A549 (cell line): ENCODE results near the gene FAM110D. TPM values are rescaled to one million over a fixed set of nuclear protein-coding genes. Genes with fewer than 3 reads are reported as not detected.
A peak's percentile ranks its signal among the peaks of the same experiment; 100 is the strongest.

ENCODE experiments used
- ATAC-seq, 2 experiments: fragments of 200-7000 bp in 1 of 2; fragments of >200 bp in 1 of 2; cut with Nextera tagmentation in 1 of 2; cut with Tn5 transposase in 1 of 2; 3 replicates each; pipeline versions ENCODE4 v1.8.0 to v1.9.1; 2018 to 2020; ENCODE audit warnings: mild to moderate bottlenecking in 1 of 2, moderate library complexity in 1 of 2
- CTCF ChIA-PET: fragments of 300-600 bp; sonication (Branson Sonifier 250); formaldehyde crosslinking; extraction: SDS; loops from one replicate; lab custom pipeline; 2021; ENCODE audit warnings: antibody characterized with exemption, inconsistent platforms; lab: Yijun Ruan, JAX
- POLR2A ChIA-PET: fragments of 350-600 bp; formaldehyde crosslinking; extraction: SDS; loops from one replicate; lab custom pipeline; 2021; ENCODE audit warnings: antibody characterized with exemption, inconsistent platforms; lab: Yijun Ruan, JAX
- DNase-seq, 2 experiments: peaks; one replicate each; pipeline versions ENCODE4 v3.0.0 to v3.0.0-alpha.2; 2011 to 2016; ENCODE audit warnings: low read depth in 1 of 2, low spot score in 1 of 2
- FAIRE-seq: peaks from 2 replicates; lab custom pipeline; 2011; peaks lifted over from hg19 to GRCh38; lab: Jason Lieb, UNC
- H3K27ac ChIP-seq, 2 experiments: fragments of >200 bp; sonication (Bioruptor Twin); formaldehyde crosslinking; 3 replicates each; pipeline ENCODE4 v1.5.1; 2016 to 2017
- H3K4me1 ChIP-seq: fragments of >200 bp; sonication (Bioruptor Twin); formaldehyde crosslinking; 3 replicates; pipeline ENCODE4 v1.6.1; 2016
- H3K4me2 ChIP-seq: fragments of >200 bp; sonication (Bioruptor Twin); formaldehyde crosslinking; 3 replicates; pipeline ENCODE4 v1.6.1; 2016
- H3K4me3 ChIP-seq: fragments of >200 bp; sonication (Bioruptor Twin); formaldehyde crosslinking; 3 replicates; pipeline ENCODE4 v1.5.1; 2016
- H3K9me3 ChIP-seq: fragments of >200 bp; sonication (Bioruptor Twin); formaldehyde crosslinking; 3 replicates; pipeline ENCODE4 v1.6.1; 2016
- CBX2 ChIP-seq: fragments of 200-600 bp; sonication (generic); IDR thresholded peaks from 2 replicates; pipeline ENCODE4 v1.6.1; 2016; ENCODE audit warnings: low read depth, mild to moderate bottlenecking, borderline replicate concordance
- CBX8 ChIP-seq: fragments of 200-600 bp; sonication (generic); IDR thresholded peaks from 2 replicates; pipeline ENCODE4 v1.6.1; 2016
- ESRRA ChIP-seq: fragments of 150-350 bp; IDR thresholded peaks from 2 replicates; pipeline ENCODE4 v1.6.1; 2014; ENCODE audit warnings: mild to moderate bottlenecking, low read length, borderline replicate concordance
- FOSL2 ChIP-seq, 2 experiments: fragments of 450-650 bp in 1 of 2; fragments of >200 bp in 1 of 2; sonication (Bioruptor Twin) in 1 of 2; formaldehyde crosslinking; IDR thresholded peaks; 2 replicates each; pipeline versions ENCODE4 v1.5.0 to v1.6.1; 2016 to 2020; ENCODE audit warnings: mild to moderate bottlenecking in 1 of 2, moderate library complexity in 1 of 2
- HDAC2 ChIP-seq: fragments of 200-600 bp; sonication (generic); IDR thresholded peaks from 2 replicates; pipeline ENCODE4 v1.6.1; 2016
- HOXB13 ChIP-seq: fragments of 250-450 bp; sonication (Bioruptor Pico); IDR thresholded peaks from 2 replicates; pipeline ENCODE4 v1.5.0; 2020; ENCODE audit warnings: low read depth, mild to moderate bottlenecking, moderate library complexity
- HOXB5 ChIP-seq: fragments of 250-450 bp; sonication (Bioruptor Pico); IDR thresholded peaks from 2 replicates; pipeline ENCODE4 v1.5.0; 2020; ENCODE audit warnings: mild to moderate bottlenecking, moderate library complexity
- JUN ChIP-seq, 2 experiments: fragments of >200 bp; sonication (Bioruptor Twin); formaldehyde crosslinking; IDR thresholded peaks; 2 replicates in 1 of 2; 3 replicates in 1 of 2; pipeline ENCODE4 v1.6.1; 2016 to 2017
- JUNB ChIP-seq: fragments of >200 bp; sonication (Bioruptor Twin); formaldehyde crosslinking; IDR thresholded peaks from 2 replicates; pipeline ENCODE4 v1.6.1; 2016
- KDM1A ChIP-seq: fragments of 200-600 bp; sonication (generic); IDR thresholded peaks from 2 replicates; pipeline ENCODE4 v1.6.1; 2016; ENCODE audit warnings: low read depth, mild to moderate bottlenecking
- MAFK ChIP-seq: fragments of 450-650 bp; IDR thresholded peaks from 2 replicates; pipeline ENCODE4 v1.6.1; 2014; ENCODE audit not compliant: partially characterized antibody
- NPAS2 ChIP-seq: fragments of 250-450 bp; sonication (Bioruptor Pico); IDR thresholded peaks from 2 replicates; pipeline ENCODE4 v1.8.0; 2022; ENCODE audit warnings: mild to moderate bottlenecking, moderate library complexity, borderline replicate concordance
- POLR2A ChIP-seq: IDR thresholded peaks from 2 replicates; pipeline ENCODE4 v1.6.1; 2012; ENCODE audit warnings: mild to moderate bottlenecking, low read length
- RFX5 ChIP-seq: fragments of 450-650 bp; IDR thresholded peaks from 2 replicates; pipeline ENCODE4 v1.7.1; 2014; ENCODE audit warnings: antibody characterized with exemption, mild to moderate bottlenecking, moderate library complexity
- RNF2 ChIP-seq: fragments of 200-600 bp; sonication (generic); IDR thresholded peaks from 2 replicates; pipeline ENCODE4 v1.6.1; 2016; ENCODE audit warnings: low read depth, mild to moderate bottlenecking, antibody characterized with exemption, moderate library complexity, borderline replicate concordance
- TP53 ChIP-seq: fragments of 250-450 bp; sonication (Bioruptor Pico); IDR thresholded peaks from 2 replicates; pipeline ENCODE4 v1.5.0; 2021; ENCODE audit warnings: mild to moderate bottlenecking, moderate library complexity
- ZNF302 ChIP-seq: fragments of 250-450 bp; sonication (Bioruptor Pico); IDR thresholded peaks from 2 replicates; pipeline ENCODE4 v1.9.0; 2021; ENCODE audit warnings: inconsistent platforms, mild to moderate bottlenecking, moderate library complexity
- WGBS: methylation state at CpG from one replicate; pipeline ENCODE4 v1.1.6; 2017; ENCODE audit errors: missing lambda C conversion rate; 5-methylcytosine and 5-hydroxymethylcytosine counted together
- polyA plus RNA-seq, 4 experiments: library from polyadenylated mRNA; depleted of rRNA in 3 of 4; stranded (reverse); fragments of >200 nt; fragmentation: RNase III in 1 of 4; extraction: RNeasy Plus Mini Kit Qiagen cat#74134 plus additional on column Dnase treatment in 1 of 4; gene quantifications; 2 replicates in 3 of 4; 3 replicates in 1 of 4; pipeline ENCODE4 v1.2.3, GENCODE V29; 2011 to 2017
- TF ChIP-seq, protein P1 (sequence below): IDR thresholded peaks from 2 replicates; pipeline ENCODE4 v1.6.1; 2012
- TF ChIP-seq, protein P2 (sequence below): fragments of 200-600 bp; sonication (generic); IDR thresholded peaks from 2 replicates; pipeline ENCODE4 v1.6.1; 2016; ENCODE audit warnings: antibody characterized with exemption, mild to moderate bottlenecking, moderate library complexity

Gene FAM110D
- polyA plus RNA-seq, 2 of the 4 experiments (the other 2 are of a cell fraction) = 0.04 TPM

DNA sequence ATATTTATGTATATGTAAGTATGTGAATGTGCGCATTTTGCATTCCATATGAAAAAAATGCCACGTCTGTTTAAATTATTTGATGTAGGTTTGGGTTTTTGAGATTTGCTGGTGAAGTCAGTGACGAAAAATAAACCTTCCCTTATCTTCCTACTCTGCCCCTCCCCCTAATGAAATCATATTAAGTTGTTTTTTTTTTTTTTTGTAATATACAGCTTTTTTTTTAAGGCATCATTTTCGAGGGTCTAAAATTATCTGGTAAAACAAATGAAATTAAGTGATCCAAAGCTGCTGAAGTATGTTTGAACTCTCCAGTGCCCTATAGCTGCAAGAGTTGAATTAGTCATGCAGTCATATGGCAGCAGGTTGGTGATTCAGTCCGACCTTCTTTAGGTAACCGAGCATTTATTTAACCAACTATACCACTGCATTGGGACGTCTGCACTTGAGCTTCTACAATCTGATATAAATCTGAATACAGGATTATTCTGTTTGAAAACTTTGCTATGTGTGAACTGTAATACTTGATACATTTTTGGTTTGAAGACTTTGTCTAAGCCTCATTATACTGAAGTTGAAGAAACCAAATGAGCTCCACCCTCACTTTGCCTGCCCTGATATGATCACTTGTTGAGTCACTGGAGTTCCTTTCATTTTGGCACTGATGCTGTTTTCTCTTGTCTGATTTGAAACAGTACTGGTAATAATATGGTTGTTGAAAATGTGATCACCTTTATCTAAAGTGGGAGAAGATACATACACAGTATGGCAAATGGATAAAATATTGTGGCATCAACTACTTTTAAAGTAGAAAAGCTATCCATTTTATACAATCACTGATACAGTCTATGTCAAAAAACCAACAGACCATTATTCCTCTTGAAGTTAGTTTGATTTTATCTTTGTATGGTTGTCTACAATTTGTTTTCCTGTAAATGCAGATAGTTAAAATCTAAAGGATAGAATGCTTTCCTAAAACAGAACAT is 35.6 kb upstream of the FAM110D start:
- DNase-seq (peak in 1 of 2 experiments; percentile 21), FAIRE-seq (no peak), ATAC-seq (peak; percentile 79 to 87)
- Histone ChIP-seq H3K4me1 (peaks cover 39% of the 10 kb centered on the region), H3K4me3 (no peak overlapping the region), H3K27ac (peak overlapping the region; percentile 26 to 56; a peak in 3 of 6 replicates), H3K9me3 (no peaks in the 10 kb centered on the region), H3K4me2 (peak overlapping the region; percentile 63)
- TF ChIP-seq HOXB13 (CRISPR knock-in tag) (no peak), KDM1A (no peak), TP53 (CRISPR knock-in tag) (no peak), MAFK (no peak), HDAC2 (no peak), JUNB (peak; percentile 41), FOSL2 (IDR thresholded peaks at IDR 0.05) (peak; percentile 40; the same call in 1 of the 2 replicates), FOSL2 (CRISPR knock-in tag; IDR thresholded peaks at IDR 0.05) (peak; percentile 60), RFX5 (no peak), CBX2 (no peak)
- TF ChIP-seq, protein P1, sequence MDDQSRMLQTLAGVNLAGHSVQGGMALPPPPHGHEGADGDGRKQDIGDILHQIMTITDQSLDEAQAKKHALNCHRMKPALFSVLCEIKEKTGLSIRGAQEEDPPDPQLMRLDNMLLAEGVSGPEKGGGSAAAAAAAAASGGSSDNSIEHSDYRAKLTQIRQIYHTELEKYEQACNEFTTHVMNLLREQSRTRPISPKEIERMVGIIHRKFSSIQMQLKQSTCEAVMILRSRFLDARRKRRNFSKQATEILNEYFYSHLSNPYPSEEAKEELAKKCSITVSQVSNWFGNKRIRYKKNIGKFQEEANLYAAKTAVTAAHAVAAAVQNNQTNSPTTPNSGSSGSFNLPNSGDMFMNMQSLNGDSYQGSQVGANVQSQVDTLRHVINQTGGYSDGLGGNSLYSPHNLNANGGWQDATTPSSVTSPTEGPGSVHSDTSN = no peak
- ChIA-PET POLR2A (interaction anchor here (0.6 to 1.7 kb wide), 4 partner anchors 10 to 22 kb away, joined by 5 to 8 read pairs (median 6); partner anchors contain the start of gene PDIK1L), CTCF (interaction anchor here (1.0 to 7.1 kb wide), 9 partner anchors 8 to 88 kb away, joined by 3 to 46 read pairs (median 4); no protein-coding TSS in a partner anchor)
- WGBS = 38% methylated on average over 7 of the region's 7 CpGs

DNA sequence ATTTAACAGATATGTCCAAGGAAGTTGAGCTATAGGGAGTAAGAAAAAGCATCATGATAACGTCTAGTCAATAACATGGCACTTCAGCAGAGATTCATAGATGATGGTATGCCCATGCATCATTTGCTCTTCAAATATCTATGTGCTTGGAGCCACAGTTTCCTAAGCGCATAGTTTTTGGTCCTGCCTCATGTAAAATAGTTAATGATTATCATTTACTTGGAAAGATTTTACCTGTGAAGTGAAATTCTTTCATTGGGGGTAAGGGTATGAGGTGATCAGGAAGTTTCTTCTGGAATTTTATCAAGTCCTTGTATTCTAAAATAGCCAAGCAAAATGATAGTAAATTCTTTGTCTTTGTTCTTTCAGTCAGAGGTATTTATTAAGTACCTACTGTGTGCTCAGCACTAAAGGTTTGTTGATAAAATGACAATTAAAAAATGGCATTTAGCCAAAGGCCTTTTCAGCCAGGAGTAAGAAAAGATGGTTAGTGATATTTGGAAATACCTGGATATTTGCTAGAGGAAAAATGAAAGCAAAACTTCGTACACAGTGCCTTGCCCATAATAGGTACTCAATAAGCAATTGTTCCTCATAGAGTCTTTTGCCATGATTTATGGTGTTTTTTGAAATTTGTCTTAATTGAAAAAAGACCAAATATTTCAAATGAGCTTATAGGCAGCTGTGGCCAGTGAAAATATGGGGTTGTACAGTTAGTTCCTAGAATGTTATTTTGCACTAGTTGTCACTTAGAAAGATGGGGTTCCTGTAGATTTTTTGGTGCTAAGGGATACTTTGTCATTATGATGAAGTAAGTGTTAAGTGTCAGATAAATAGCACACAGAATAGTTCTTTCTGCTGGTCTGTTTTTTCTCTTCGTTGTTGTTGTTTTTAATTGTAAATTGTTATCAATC is 34.2 kb upstream of the FAM110D start:
- ChIA-PET CTCF (interaction anchor here (0.7 to 7.1 kb wide), 6 partner anchors 14 to 40 kb away, joined by 3 to 46 read pairs (median 4); no protein-coding TSS in a partner anchor), POLR2A (no interaction called here)
- Histone ChIP-seq H3K9me3 (no peaks in the 10 kb centered on the region), H3K4me1 (peaks cover 39% of the 10 kb centered on the region), H3K27ac (no peak overlapping the region), H3K4me3 (no peak overlapping the region), H3K4me2 (peak overlapping the region; percentile 34; the same call in 2 of the 3 replicates)
- DNase-seq (no peak), FAIRE-seq (no peak), ATAC-seq (no peak)
- TF ChIP-seq HOXB5 (no peak), CBX8 (no peak), ZNF302 (no peak), POLR2A (no peak), HOXB13 (CRISPR knock-in tag) (no peak), NPAS2 (CRISPR knock-in tag) (no peak), ESRRA (no peak), JUN (IDR thresholded peaks at IDR 0.05) (no peak), RNF2 (no peak)
- TF ChIP-seq, protein P2, sequence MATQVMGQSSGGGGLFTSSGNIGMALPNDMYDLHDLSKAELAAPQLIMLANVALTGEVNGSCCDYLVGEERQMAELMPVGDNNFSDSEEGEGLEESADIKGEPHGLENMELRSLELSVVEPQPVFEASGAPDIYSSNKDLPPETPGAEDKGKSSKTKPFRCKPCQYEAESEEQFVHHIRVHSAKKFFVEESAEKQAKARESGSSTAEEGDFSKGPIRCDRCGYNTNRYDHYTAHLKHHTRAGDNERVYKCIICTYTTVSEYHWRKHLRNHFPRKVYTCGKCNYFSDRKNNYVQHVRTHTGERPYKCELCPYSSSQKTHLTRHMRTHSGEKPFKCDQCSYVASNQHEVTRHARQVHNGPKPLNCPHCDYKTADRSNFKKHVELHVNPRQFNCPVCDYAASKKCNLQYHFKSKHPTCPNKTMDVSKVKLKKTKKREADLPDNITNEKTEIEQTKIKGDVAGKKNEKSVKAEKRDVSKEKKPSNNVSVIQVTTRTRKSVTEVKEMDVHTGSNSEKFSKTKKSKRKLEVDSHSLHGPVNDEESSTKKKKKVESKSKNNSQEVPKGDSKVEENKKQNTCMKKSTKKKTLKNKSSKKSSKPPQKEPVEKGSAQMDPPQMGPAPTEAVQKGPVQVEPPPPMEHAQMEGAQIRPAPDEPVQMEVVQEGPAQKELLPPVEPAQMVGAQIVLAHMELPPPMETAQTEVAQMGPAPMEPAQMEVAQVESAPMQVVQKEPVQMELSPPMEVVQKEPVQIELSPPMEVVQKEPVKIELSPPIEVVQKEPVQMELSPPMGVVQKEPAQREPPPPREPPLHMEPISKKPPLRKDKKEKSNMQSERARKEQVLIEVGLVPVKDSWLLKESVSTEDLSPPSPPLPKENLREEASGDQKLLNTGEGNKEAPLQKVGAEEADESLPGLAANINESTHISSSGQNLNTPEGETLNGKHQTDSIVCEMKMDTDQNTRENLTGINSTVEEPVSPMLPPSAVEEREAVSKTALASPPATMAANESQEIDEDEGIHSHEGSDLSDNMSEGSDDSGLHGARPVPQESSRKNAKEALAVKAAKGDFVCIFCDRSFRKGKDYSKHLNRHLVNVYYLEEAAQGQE = no peak
- 90% methylated on average over 4 of the region's 4 CpGs for WGBS
